PC-3 (cell line): Measurements from ENCODE around the gene PHPT1. TPM values are rescaled to one million over a fixed set of nuclear protein-coding genes. Genes with fewer than 3 reads are reported as not detected.
A peak's percentile ranks its signal among the peaks of the same experiment; 100 is the strongest.
"Not testable (repeated sequence)": the region's sequence is repeated elsewhere in the genome, so short reads cannot be mapped to it uniquely, and the experiment has no call there.

Experiments used
- ATAC-seq: fragments of 200-7000 bp; cut with Tn5 transposase; 2 replicates; pipeline ENCODE4 v1.9.1; 2020; ENCODE audit warnings: mild to moderate bottlenecking, moderate library complexity
- BruUV-seq: library from RNA; stranded (reverse); fragments of 400-500 nt; replicated peaks from 2 replicates; lab custom pipeline; 2021; lab: Mats Ljungman, UMichigan
- CTCF ChIA-PET: fragments of 300-600 bp; sonication (Branson Sonifier 250); formaldehyde crosslinking; loops from one replicate; lab custom pipeline; 2022; ENCODE audit warnings: antibody characterized with exemption; lab: Charles Lee
- POLR2A ChIA-PET: fragments of 300-600 bp; sonication (Branson Sonifier 250); formaldehyde crosslinking; loops from one replicate; lab custom pipeline; 2022; ENCODE audit warnings: antibody characterized with exemption; ENCODE audit not compliant: unreplicated experiment; lab: Charles Lee
- DNase-seq: peaks from one replicate; pipeline ENCODE4 v3.0.0-alpha.2; 2015
- H2AFZ ChIP-seq: fragments of 300-600 bp; sonication (generic); 2 replicates; pipeline ENCODE4 v1.6.0; 2016; ENCODE audit warnings: antibody characterized with exemption, low read length
- H3F3A ChIP-seq: fragments of 300-600 bp; sonication (generic); one replicate; pipeline ENCODE4 v1.6.0; 2017; ENCODE audit warnings: antibody characterized with exemption, low read length, control low read depth, mild to moderate bottlenecking; ENCODE audit not compliant: unreplicated experiment
- H3K27ac ChIP-seq: fragments of 300-600 bp; sonication (generic); 2 replicates; pipeline ENCODE4 v1.5.1; 2016; ENCODE audit warnings: mild to moderate bottlenecking, low read length
- H3K27me3 ChIP-seq: fragments of 300-600 bp; sonication (generic); 2 replicates; pipeline ENCODE4 v1.6.1; 2016; ENCODE audit warnings: low read length, mixed read lengths
- H3K36me3 ChIP-seq: fragments of 300-600 bp; sonication (generic); 2 replicates; pipeline ENCODE4 v1.6.1; 2016; ENCODE audit warnings: low read depth, mixed run types, low read length, mixed read lengths
- H3K4me1 ChIP-seq: fragments of 300-600 bp; sonication (generic); 2 replicates; pipeline ENCODE4 v1.5.1; 2016; ENCODE audit warnings: low read length; ENCODE audit not compliant: insufficient read depth
- H3K4me2 ChIP-seq: fragments of 300-600 bp; sonication (generic); 2 replicates; pipeline ENCODE4 v1.6.0; 2016; ENCODE audit warnings: low read length
- H3K4me3 ChIP-seq: fragments of 300-600 bp; sonication (generic); 2 replicates; pipeline ENCODE4 v1.5.1; 2016; ENCODE audit warnings: mild to moderate bottlenecking, low read length, mixed read lengths
- H3K79me2 ChIP-seq: fragments of 300-600 bp; sonication (generic); 2 replicates; pipeline ENCODE4 v1.6.1; 2017; ENCODE audit warnings: low read length, mixed read lengths
- H3K9ac ChIP-seq: fragments of 300-600 bp; sonication (generic); 2 replicates; pipeline ENCODE4 v1.6.0; 2016; ENCODE audit warnings: mild to moderate bottlenecking, low read length
- H3K9me2 ChIP-seq: fragments of 300-600 bp; sonication (generic); replicated peaks from 2 replicates; pipeline ENCODE4 v1.6.1; 2016; ENCODE audit warnings: mixed run types, low read length, mixed read lengths
- H3K9me3 ChIP-seq: fragments of 300-600 bp; sonication (generic); 2 replicates; pipeline ENCODE4 v1.6.1; 2016; ENCODE audit warnings: low read length, mixed read lengths
- H4K20me1 ChIP-seq: fragments of 300-600 bp; sonication (generic); 2 replicates; pipeline ENCODE4 v1.6.1; 2016; ENCODE audit warnings: low read length, mixed read lengths
- EZH2 ChIP-seq: fragments of 300-600 bp; sonication (generic); IDR thresholded peaks from one replicate; pipeline ENCODE4 v1.6.1; 2017; ENCODE audit warnings: antibody characterized with exemption, mild to moderate bottlenecking, low read length; ENCODE audit not compliant: unreplicated experiment
- EZH2phosphoT487 ChIP-seq: fragments of 300-600 bp; sonication (generic); IDR thresholded peaks from 2 replicates; pipeline ENCODE4 v1.6.1; 2018; ENCODE audit warnings: mild to moderate bottlenecking, antibody characterized with exemption, low read length, borderline replicate concordance
- intact Hi-C: fragments of 100-400 bp; cut with micrococcal nuclease; formaldehyde crosslinking; loops from 2 replicates; pipeline ENCODE4 v1.9.0; 2023
- total RNA-seq: library from RNA; depleted of rRNA; stranded (reverse); fragments of >200 nt; gene quantifications from 2 replicates; pipeline ENCODE4 v1.2.3, GENCODE V29; 2014
- TF ChIP-seq, protein P1 (sequence below): fragments of 300-600 bp; sonication (generic); conservative IDR thresholded peaks from 2 replicates; pipeline ENCODE4 v1.5.1; 2017; ENCODE audit warnings: antibody characterized with exemption, low read depth, mild to moderate bottlenecking, low read length

The PHPT1 gene
- total RNA-seq, 1 experiment from 2014 or later, result 111 TPM

- POLR2A ChIA-PET, result no interaction called here
- no peak for DNase-seq
- Histone ChIP-seq H3K4me1 (0 out of 2 replicates have a peak, but pooled peaks cover 5% of the 10 kb centered on the region), H3K9me3 (no peaks in the 10 kb centered on the region), H3K9me2 (no peaks in the 10 kb centered on the region), H3K4me3 (peak overlapping the region; percentile 86), H3F3A (no peaks in the 10 kb centered on the region), H3K9ac (peak overlapping the region; percentile 90), H2AFZ (no peak overlapping the region), H3K79me2 (peaks cover 27% of the 10 kb centered on the region), H4K20me1 (peaks cover 4% of the 10 kb centered on the region; the same call in 1 of the 2 replicates), H3K27ac (no peak overlapping the region), H3K36me3 (peaks cover 15% of the 10 kb centered on the region), H3K4me2 (peak overlapping the region; percentile 87), H3K27me3 (no peaks in the 10 kb centered on the region)
- BruUV-seq, result no TSS peak
- ATAC-seq, result peak; percentile 7
- intact Hi-C loops, result no loop called here
- CTCF ChIA-PET, result no interaction called here
- TF ChIP-seq, protein P1, sequence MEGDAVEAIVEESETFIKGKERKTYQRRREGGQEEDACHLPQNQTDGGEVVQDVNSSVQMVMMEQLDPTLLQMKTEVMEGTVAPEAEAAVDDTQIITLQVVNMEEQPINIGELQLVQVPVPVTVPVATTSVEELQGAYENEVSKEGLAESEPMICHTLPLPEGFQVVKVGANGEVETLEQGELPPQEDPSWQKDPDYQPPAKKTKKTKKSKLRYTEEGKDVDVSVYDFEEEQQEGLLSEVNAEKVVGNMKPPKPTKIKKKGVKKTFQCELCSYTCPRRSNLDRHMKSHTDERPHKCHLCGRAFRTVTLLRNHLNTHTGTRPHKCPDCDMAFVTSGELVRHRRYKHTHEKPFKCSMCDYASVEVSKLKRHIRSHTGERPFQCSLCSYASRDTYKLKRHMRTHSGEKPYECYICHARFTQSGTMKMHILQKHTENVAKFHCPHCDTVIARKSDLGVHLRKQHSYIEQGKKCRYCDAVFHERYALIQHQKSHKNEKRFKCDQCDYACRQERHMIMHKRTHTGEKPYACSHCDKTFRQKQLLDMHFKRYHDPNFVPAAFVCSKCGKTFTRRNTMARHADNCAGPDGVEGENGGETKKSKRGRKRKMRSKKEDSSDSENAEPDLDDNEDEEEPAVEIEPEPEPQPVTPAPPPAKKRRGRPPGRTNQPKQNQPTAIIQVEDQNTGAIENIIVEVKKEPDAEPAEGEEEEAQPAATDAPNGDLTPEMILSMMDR, result no peak
- TF ChIP-seq EZH2phosphoT487 (no peak), EZH2 (no peak)
These were observed 16.5 kb downstream of the PHPT1 start for GRCh38 chr9:136865768-136866103.

DNA sequence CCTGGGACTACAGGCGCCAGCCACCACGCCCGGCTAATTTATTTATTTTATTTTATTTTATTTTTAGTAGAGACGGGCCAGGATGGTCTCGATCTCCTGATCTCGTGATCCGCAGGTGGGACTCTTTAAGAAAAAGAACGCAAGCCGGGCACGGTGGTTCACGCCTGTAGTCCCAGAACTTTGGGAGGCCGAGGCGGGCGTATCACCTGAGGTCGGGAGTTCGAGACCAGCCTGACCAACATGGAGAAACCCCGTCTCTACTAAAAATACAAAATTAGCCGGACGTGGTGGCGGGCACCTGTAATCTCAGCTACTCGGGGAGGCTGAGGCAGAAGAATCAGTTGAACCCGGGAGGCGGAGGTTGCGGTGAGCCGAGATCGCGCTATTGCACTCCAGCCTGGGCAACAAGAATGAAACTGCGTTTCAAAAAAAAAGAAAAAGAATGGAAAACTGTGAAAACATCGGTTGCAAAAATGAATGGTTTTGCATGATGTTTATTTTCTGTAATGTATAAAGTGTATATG, 17.8 kb downstream of the PHPT1 start:
- Histone ChIP-seq H3K4me2 (peak overlapping the region; percentile 64), H3K36me3 (peaks cover 15% of the 10 kb centered on the region), H3K9ac (peak overlapping the region; percentile 62; the same call in 1 of the 2 replicates), H3K79me2 (peaks cover 27% of the 10 kb centered on the region), H3K4me3 (0 out of 2 replicates have a peak overlapping the region, but pooled peaks have one; percentile 53)
- H3K4me1 ChIP-seq, ATAC-seq, H2AFZ ChIP-seq, H3K9me3 ChIP-seq, H3K9me2 ChIP-seq, BruUV-seq, H3K27me3 ChIP-seq, POLR2A ChIA-PET, CTCF ChIA-PET, H3F3A ChIP-seq, intact Hi-C loops, H3K27ac ChIP-seq, H4K20me1 ChIP-seq, DNase-seq: not testable (repeated sequence)

DNA sequence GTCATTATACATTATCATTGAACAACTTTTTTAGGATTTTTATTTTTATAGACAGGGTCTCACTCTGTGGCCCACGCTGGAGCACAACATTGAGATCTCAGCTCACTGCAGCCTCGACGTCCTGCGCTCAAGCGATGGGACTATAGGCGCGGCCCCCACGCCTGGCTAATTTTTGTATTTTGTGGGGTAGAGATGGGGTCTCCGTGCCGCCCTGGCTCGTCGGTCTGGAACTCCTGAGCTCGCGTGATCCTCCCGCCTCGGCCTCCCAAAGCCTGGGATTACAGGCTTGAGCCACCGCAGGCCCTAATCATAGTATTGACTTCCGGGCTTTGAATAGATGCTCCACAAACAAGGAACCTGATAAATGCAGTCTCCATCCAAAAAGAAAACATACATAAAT, 18.3 kb downstream of the PHPT1 start:
- no peak overlapping the region for H3K4me3 ChIP-seq
- 0 out of 2 replicates have a peak, but pooled peaks cover 5% of the 10 kb centered on the region for H3K4me1 ChIP-seq
- H4K20me1 ChIP-seq, result peaks cover 4% of the 10 kb centered on the region; the same call in 1 of the 2 replicates
- BruUV-seq, result no TSS peak
- no peak overlapping the region for H3K9ac ChIP-seq
- no peak overlapping the region for H2AFZ ChIP-seq
- no peaks in the 10 kb centered on the region for H3K27me3 ChIP-seq
- TF ChIP-seq, protein P1, result no peak
- TF ChIP-seq EZH2 (no peak), EZH2phosphoT487 (no peak)
- no peaks in the 10 kb centered on the region for H3F3A ChIP-seq
- DNase-seq, result no peak
- H3K9me2 ChIP-seq, result no peaks in the 10 kb centered on the region
- H3K9me3 ChIP-seq, result no peaks in the 10 kb centered on the region
- intact Hi-C loops, result no loop called here
- H3K27ac ChIP-seq, result no peak overlapping the region
- no peak for ATAC-seq
- H3K79me2 ChIP-seq, result peaks cover 27% of the 10 kb centered on the region
- H3K4me2 ChIP-seq, result no peak overlapping the region
- peaks cover 15% of the 10 kb centered on the region for H3K36me3 ChIP-seq
- CTCF ChIA-PET, result no interaction called here
- POLR2A ChIA-PET, result no interaction called here
